ENCODE measurements around the gene STYK1. TPM values are rescaled to one million over a fixed set of nuclear protein-coding genes. Genes with fewer than 3 reads are reported as not detected.

STYK1 gene
- total and polyA plus RNA-seq, 2 donors (not counting 1 experiment from before 2014, with no cell fraction given) = 0.41 TPM; not detected in 1

- H4K20me1 ChIP-seq (ENCODE audit: control insufficient read depth, extremely low read depth, insufficient read depth, low read length) = no peaks in the 10 kb centered on the region
- DNase-seq (ENCODE audit: low read depth in 2 of 2) = peak in 1 of 2 donors; percentile 2
- TF ChIP-seq EZH2 (IDR thresholded peaks at IDR 0.05; ENCODE audit: low read length, missing control alignments) (no peak), CTCF (conservative IDR thresholded peaks at IDR 0.05 in 1 of 2, IDR thresholded peaks at IDR 0.05 in 1 of 2; ENCODE audit: low read depth in 1 of 2, low read length in 2 of 2) (no peak)
- peaks cover 5% of the 10 kb centered on the region for H3K4me1 ChIP-seq (ENCODE audit: control insufficient read depth, extremely low read depth, insufficient read depth, low read length)
- H3K4me3 ChIP-seq (replicated peaks in 1 of 4; ENCODE audit: control extremely low read depth in 1 of 4, insufficient read depth in 1 of 4, low read depth in 3 of 4, low read length in 4 of 4) = peak overlapping the region; percentile 85 to 94 (median 86)
- no peak overlapping the region for H3K9ac ChIP-seq (ENCODE audit: insufficient read depth, low read length)
- H3K36me3 ChIP-seq (ENCODE audit: control insufficient read depth, insufficient read depth, low read length) = no peaks in the 10 kb centered on the region
- H3K27ac ChIP-seq (ENCODE audit: insufficient read depth, low read length) = peak overlapping the region; percentile 95
- H2AFZ ChIP-seq (ENCODE audit: low read length) = peak overlapping the region; percentile 68
- no peaks in the 10 kb centered on the region for H3K9me3 ChIP-seq (ENCODE audit: control insufficient read depth, insufficient read depth, low read depth, low read length)
- peak overlapping the region; percentile 44 for H3K4me2 ChIP-seq (ENCODE audit: extremely low read depth, insufficient read depth, low read length)
- H3K79me2 ChIP-seq (ENCODE audit: control insufficient read depth, insufficient read depth, low read length) = peaks cover 18% of the 10 kb centered on the region
- H3K27me3 ChIP-seq (ENCODE audit: control insufficient read depth, insufficient read depth, low read length) = no peaks in the 10 kb centered on the region
These were observed 59.8 kb downstream of the STYK1 start for GRCh38 chr12:10614056-10614370.

- no peaks in the 10 kb centered on the region for H3K27me3 ChIP-seq (ENCODE audit: control insufficient read depth, insufficient read depth, low read length)
- no peaks in the 10 kb centered on the region for H3K9me3 ChIP-seq (ENCODE audit: control insufficient read depth, insufficient read depth, low read depth, low read length)
- peak within 1 kb of the TSS; percentile 89 for H3K9ac ChIP-seq (ENCODE audit: insufficient read depth, low read length)
- no peaks in the 10 kb centered on the region for H3K36me3 ChIP-seq (ENCODE audit: control insufficient read depth, insufficient read depth, low read length)
- peak; percentile 93 to 97 for DNase-seq (ENCODE audit: low read depth in 2 of 2)
- peaks cover under 1% of the 10 kb centered on the region for H3K4me1 ChIP-seq (ENCODE audit: control insufficient read depth, extremely low read depth, insufficient read depth, low read length)
- peak within 1 kb of the TSS; percentile 85 to 94 (median 86) for H3K4me3 ChIP-seq (replicated peaks in 1 of 4; ENCODE audit: control extremely low read depth in 1 of 4, insufficient read depth in 1 of 4, low read depth in 3 of 4, low read length in 4 of 4)
- peak within 1 kb of the TSS; percentile 95 for H3K27ac ChIP-seq (ENCODE audit: insufficient read depth, low read length)
- H2AFZ ChIP-seq (ENCODE audit: low read length) = peak within 1 kb of the TSS; percentile 81
- H4K20me1 ChIP-seq (ENCODE audit: control insufficient read depth, extremely low read depth, insufficient read depth, low read length) = no peaks in the 10 kb centered on the region
- no peak for TF ChIP-seq EZH2 (IDR thresholded peaks at IDR 0.05; ENCODE audit: low read length, missing control alignments)
- H3K79me2 ChIP-seq (ENCODE audit: control insufficient read depth, insufficient read depth, low read length) = peaks cover 18% of the 10 kb centered on the region
- H3K4me2 ChIP-seq (ENCODE audit: extremely low read depth, insufficient read depth, low read length) = peak within 1 kb of the TSS; percentile 91
These were observed 60.4 kb downstream of the STYK1 start, which contains the start of gene MAGOHB for GRCh38 chr12:10613349-10614055. MAGOHB (minus strand) TSS chr12:10613609; CDS start chr12:10613532, 77 bp downstream.

- Histone ChIP-seq H3K79me2 (ENCODE audit: control insufficient read depth, insufficient read depth, low read length) (peaks cover 18% of the 10 kb centered on the region), H3K27ac (ENCODE audit: insufficient read depth, low read length) (peak overlapping the region; percentile 95), H3K9ac (ENCODE audit: insufficient read depth, low read length) (peak overlapping the region; percentile 89), H4K20me1 (ENCODE audit: control insufficient read depth, extremely low read depth, insufficient read depth, low read length) (no peaks in the 10 kb centered on the region), H3K36me3 (ENCODE audit: control insufficient read depth, insufficient read depth, low read length) (no peaks in the 10 kb centered on the region), H3K4me2 (ENCODE audit: extremely low read depth, insufficient read depth, low read length) (peak overlapping the region; percentile 91), H3K4me1 (ENCODE audit: control insufficient read depth, extremely low read depth, insufficient read depth, low read length) (no peaks in the 10 kb centered on the region), H3K4me3 (replicated peaks in 1 of 4; ENCODE audit: control extremely low read depth in 1 of 4, insufficient read depth in 1 of 4, low read depth in 3 of 4, low read length in 4 of 4) (peak overlapping the region; percentile 85 to 94 (median 86)), H2AFZ (ENCODE audit: low read length) (peak overlapping the region; percentile 81), H3K27me3 (ENCODE audit: control insufficient read depth, insufficient read depth, low read length) (no peaks in the 10 kb centered on the region), H3K9me3 (ENCODE audit: control insufficient read depth, insufficient read depth, low read depth, low read length) (no peaks in the 10 kb centered on the region)
- peak; percentile 1 to 23 for DNase-seq (ENCODE audit: low read depth in 2 of 2)
- no peak for TF ChIP-seq EZH2 (IDR thresholded peaks at IDR 0.05; ENCODE audit: low read length, missing control alignments)
- TF ChIP-seq CTCF (conservative IDR thresholded peaks at IDR 0.05 in 1 of 2, IDR thresholded peaks at IDR 0.05 in 1 of 2; ENCODE audit: low read depth in 1 of 2, low read length in 2 of 2) = no peak
These were observed 60.9 kb downstream of the STYK1 start for GRCh38 chr12:10612984-10613348.

All from fibroblast of lung (primary cell).